Heart right ventricle (tissue), 16 donors: Measurements from ENCODE around the gene KCNQ1. TPM values are rescaled to one million over a fixed set of nuclear protein-coding genes. Genes with fewer than 3 reads are reported as not detected.

Experiments
- ATAC-seq, 8 donors: fragments of 200-7000 bp; cut with Tn5 transposase; one replicate each; pipeline ENCODE4 v1.9.1; 2020; ENCODE audit warnings: mild to moderate bottlenecking in 8 of 8, moderate library complexity in 8 of 8, moderate number of reproducible peaks in 1 of 8
- DNase-seq, 2 donors: peaks; one replicate each; pipeline ENCODE4 v3.0.0-alpha.2; 2020
- H3K27ac ChIP-seq, 10 donors: fragments of 200-600 bp; sonication (generic) in 2 of 10; one replicate each; pipeline versions ENCODE4 v1.5.0 to v1.8.0; 2020 to 2022; ENCODE audit warnings: mild to moderate bottlenecking in 3 of 10
- H3K27me3 ChIP-seq, 7 donors: fragments of 200-600 bp; one replicate each; pipeline ENCODE4 v1.8.0; 2021 to 2022; ENCODE audit warnings: mild to moderate bottlenecking in 2 of 7
- H3K36me3 ChIP-seq, 9 donors: fragments of 200-600 bp; sonication (generic) in 1 of 9; one replicate each; pipeline versions ENCODE4 v1.5.0 to v1.8.0; 2020 to 2022; ENCODE audit warnings: mild to moderate bottlenecking in 2 of 9
- H3K4me1 ChIP-seq, 9 donors: fragments of 200-600 bp; sonication (generic) in 1 of 9; one replicate each; pipeline versions ENCODE4 v1.5.0 to v1.8.0; 2020 to 2022; ENCODE audit warnings: mild to moderate bottlenecking in 4 of 9
- H3K4me3 ChIP-seq, 10 donors: fragments of 200-600 bp; sonication (generic) in 2 of 10; one replicate each; pipeline versions ENCODE4 v1.5.0 to v1.8.0; 2020 to 2022; ENCODE audit warnings: mild to moderate bottlenecking in 7 of 10, moderate library complexity in 2 of 10
- H3K9me3 ChIP-seq, 11 donors: fragments of 200-600 bp in 10 of 11; sonication (generic) in 2 of 11; one replicate each; pipeline versions ENCODE4 v1.5.0 to v1.8.0; 2013 to 2022; ENCODE audit warnings: mild to moderate bottlenecking in 2 of 11, control low read depth in 1 of 11, moderate library complexity in 1 of 11
- CTCF ChIP-seq, 9 donors: fragments of 200-600 bp; sonication (generic) in 2 of 9; IDR thresholded peaks; one replicate each; pipeline versions ENCODE4 v1.5.0 to v1.8.0; 2021 to 2022; ENCODE audit warnings: antibody characterized with exemption in 9 of 9, mild to moderate bottlenecking in 5 of 9, moderate library complexity in 1 of 9
- WGBS, 2 donors: extraction: QIAGEN DNeasy Blood & Tissue Kit; methylation state at CpG; one replicate each; pipeline ENCODE4 v1.1.7; 2013; ENCODE audit warnings: inconsistent platforms in 1 of 2; 5-methylcytosine and 5-hydroxymethylcytosine counted together
- intact Hi-C, 10 donors: fragments of 100-400 bp; cut with DNase I; formaldehyde crosslinking; loops; one replicate each; pipeline versions ENCODE4 v1.11.1 to v1.14.2; 2022
- polyA plus RNA-seq, 2 donors: library from polyadenylated mRNA; stranded (reverse); fragments of 200-250 nt; gene quantifications; one replicate each; pipeline ENCODE4 v1.2.3, GENCODE V29; 2013
- total RNA-seq, 10 donors: library from RNA; stranded (reverse); fragmentation: NEBNext Ultra II Directional in 3 of 10; extraction: Animal tissue kit (Norgen Biotek cat#: 25700) in 3 of 10; gene quantifications; one replicate each; pipeline versions ENCODE4 v1.2.1 to v1.2.4, GENCODE V29; 2021 to 2023
- donor health status: Arrhythmogenic right ventricular cardiomyopathy.
- donor health status: ischemic (EF 13 %, LVEDD 7.1; RV severe dilation, severe dysfunction).
- donor health status: healthy with polysubstance abuse.
- donor health status: DM: no; HTN: yes; CAD: no.
- donor health status: DM: no; HTN: no; CAD: no.
- donor health status: ischemic (EF 25% LVEDD 6.9; RV normal size, moderate dysfunction).
- donor health status: ischemic (EF 25% LVEDD 5.7; RV mildly dilated, moderate dysfunction).
- donor health status: healthy.
- donor health status: DM: yes; HTN: yes; CAD: no.
- donor health status: Ischemic cardiomyopathy.
- donor health status: ischemic (EF 35%, LVEDD 5.7; RV mildly dilated, moderate dysfunction).
- donor health status: nonischemic (EF 11% LVEDD 7.7; RV severe dilation, severe dysfunction).
- donor health status: DM: yes; HTN: yes; CAD: no.
- donor health status: PGD.
- donor health status: ischemic (EF 29% LVEDD 5.4; RV normal size, mild dysfunction).
- donor health status: nonischemic (EF 23%, LVEDD 6.1; RV moderate dilation, normal function).

The KCNQ1 gene
- total and polyA plus RNA-seq, 12 donors: 19.9 to 48.2 (median 33.7) TPM

- DNase-seq: no peak
- Histone ChIP-seq H3K9me3 (no peaks in the 10 kb centered on the region), H3K27ac (no peak overlapping the region), H3K36me3 (no peaks in the 10 kb centered on the region), H3K4me1 (no peaks in the 10 kb centered on the region), H3K27me3 (no peaks in the 10 kb centered on the region), H3K4me3 (no peak overlapping the region)
- no peak for ATAC-seq
- WGBS, 2 donors: 96 to 99% methylated on average over 12 of the region's 12 CpGs
- intact Hi-C loops: no loop called here
- TF ChIP-seq CTCF (IDR thresholded peaks at IDR 0.05): no peak
Measured at GRCh38 chr11:2853401-2853800, 408.6 kb downstream of the KCNQ1 start.

- DNase-seq: no peak
- TF ChIP-seq CTCF (IDR thresholded peaks at IDR 0.05): no peak
- H3K36me3 ChIP-seq: no peaks in the 10 kb centered on the region
- intact Hi-C loops: no loop called here
- no peaks in the 10 kb centered on the region for H3K27me3 ChIP-seq
- ATAC-seq: no peak
- 82 to 97% methylated on average over 7 of the region's 7 CpGs for WGBS, 2 donors
- no peaks in the 10 kb centered on the region for H3K4me1 ChIP-seq
- H3K4me3 ChIP-seq: no peak overlapping the region
- H3K9me3 ChIP-seq: no peaks in the 10 kb centered on the region
- no peak overlapping the region for H3K27ac ChIP-seq
Measured at GRCh38 chr11:2853997-2854560, 409.3 kb downstream of the KCNQ1 start.

GRCh38 chr11:2855162-2855561 is 410.4 kb downstream of the KCNQ1 start:
- no peaks in the 10 kb centered on the region for H3K9me3 ChIP-seq

GRCh38 chr11:2857276-2857675 is 412.5 kb downstream of the KCNQ1 start:
- 90 to 93% methylated on average over 11 of the region's 11 CpGs for WGBS, 2 donors

More at GRCh38 chr11:2855162-2855561, 410.4 kb downstream of the KCNQ1 start:
- H3K36me3 ChIP-seq: no peaks in the 10 kb centered on the region
- no peak overlapping the region for H3K4me3 ChIP-seq
- 91% methylated on average over 8 of the region's 8 CpGs for WGBS, 2 donors
- H3K27ac ChIP-seq: no peak overlapping the region
- TF ChIP-seq CTCF (IDR thresholded peaks at IDR 0.05): no peak
- DNase-seq (no peak), ATAC-seq (no peak)
- intact Hi-C loops: no loop called here
- H3K4me1 ChIP-seq: no peaks in the 10 kb centered on the region
- H3K27me3 ChIP-seq: no peaks in the 10 kb centered on the region

More at GRCh38 chr11:2857276-2857675, 412.5 kb downstream of the KCNQ1 start:
- no peak overlapping the region for H3K4me3 ChIP-seq
- peaks cover 0 to 1% (median 0%) of the 10 kb centered on the region in 9 donors for H3K4me1 ChIP-seq
- intact Hi-C loops: no loop called here
- H3K36me3 ChIP-seq: no peaks in the 10 kb centered on the region
- no peaks in the 10 kb centered on the region for H3K9me3 ChIP-seq
- peaks cover 0 to 14% (median 9%) of the 10 kb centered on the region in 7 donors for H3K27me3 ChIP-seq
- ATAC-seq (no peak), DNase-seq (no peak)
- TF ChIP-seq CTCF (IDR thresholded peaks at IDR 0.05): no peak
- no peak overlapping the region for H3K27ac ChIP-seq
